NCI-H2196 (cell line): ENCODE measurements around the gene EHMT1.

Experiments
- DNase-seq: peaks from one replicate; lab custom pipeline; 2025; ENCODE audit not compliant: unreplicated experiment; lab: John Stamatoyannopoulos, UW

EHMT1 gene

GRCh38 chr9:137817236-137818200, 198.7 kb downstream of the EHMT1 start:
- no peak for DNase-seq

GRCh38 chr9:137818286-137818685, 199.5 kb downstream of the EHMT1 start:
- no peak for DNase-seq

GRCh38 chr9:137820161-137820855, 201.5 kb downstream of the EHMT1 start:
- no peak for DNase-seq

GRCh38 chr9:137823986-137824771, 205.4 kb downstream of the EHMT1 start:
- no peak for DNase-seq

- DNase-seq = no peak
Observed at GRCh38 chr9:137825324-137825989, 206.7 kb downstream of the EHMT1 start.

- no peak for DNase-seq
Observed at GRCh38 chr9:137827908-137828526, 209.2 kb downstream of the EHMT1 start.

GRCh38 chr9:137828527-137829259, 209.9 kb downstream of the EHMT1 start:
- no peak for DNase-seq

GRCh38 chr9:137829260-137829996, 210.6 kb downstream of the EHMT1 start:
- no peak for DNase-seq

GRCh38 chr9:137832191-137832700, 213.4 kb downstream of the EHMT1 start:
- DNase-seq = no peak

- DNase-seq = no peak
Observed at GRCh38 chr9:137832830-137833590, 214.2 kb downstream of the EHMT1 start.

- no peak for DNase-seq
Observed at GRCh38 chr9:137833721-137834613, 215.2 kb downstream of the EHMT1 start.

GRCh38 chr9:137834846-137835546, 216.2 kb downstream of the EHMT1 start:
- no peak for DNase-seq

- no peak for DNase-seq
Observed at GRCh38 chr9:137836151-137836830, 217.5 kb downstream of the EHMT1 start.

GRCh38 chr9:137836831-137837241, 218.0 kb downstream of the EHMT1 start:
- no peak for DNase-seq

- no peak for DNase-seq
Observed at GRCh38 chr9:137837345-137838278, 218.8 kb downstream of the EHMT1 start.
